Measurements from ENCODE around the gene GATM.

GATM gene

DNA sequence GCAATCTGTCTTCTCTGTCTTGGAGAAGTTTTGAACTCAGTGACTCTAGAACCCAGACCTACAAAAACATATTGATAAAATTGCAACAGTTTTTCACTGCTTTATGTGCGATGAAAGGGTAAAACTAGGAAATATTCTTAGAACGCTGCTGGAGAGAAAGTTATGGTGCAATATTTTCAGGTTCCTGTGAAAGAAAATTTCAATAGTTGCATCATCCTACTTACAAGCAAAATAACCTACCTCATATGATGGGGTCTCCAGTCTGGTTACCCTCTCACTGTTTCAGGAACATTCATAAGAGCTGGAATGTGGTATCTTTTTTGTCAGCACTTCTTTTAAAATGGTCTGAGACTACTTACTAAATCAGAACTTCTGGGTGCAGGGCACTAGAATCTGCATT is 27.1 kb downstream of the GATM start:
- TF ChIP-seq GATA1 (IDR thresholded peaks at IDR 0.05; ENCODE audit: low read depth, low read length) (no peak), POLR2A (IDR thresholded peaks at IDR 0.05; ENCODE audit: low read length) (no peak)
- DNase-seq, result no peak

- no peak for DNase-seq
- TF ChIP-seq POLR2A (IDR thresholded peaks at IDR 0.05; ENCODE audit: low read length) (no peak), GATA1 (IDR thresholded peaks at IDR 0.05; ENCODE audit: low read depth, low read length) (no peak)
These were observed 28.7 kb downstream of the GATM start for GRCh38 chr15:45349623-45350022.

- TF ChIP-seq POLR2A (IDR thresholded peaks at IDR 0.05; ENCODE audit: low read length), result no peak
- no peak for TF ChIP-seq GATA1 (IDR thresholded peaks at IDR 0.05; ENCODE audit: low read depth, low read length)
These were observed 30.4 kb downstream of the GATM start for GRCh38 chr15:45347989-45348388.

DNA sequence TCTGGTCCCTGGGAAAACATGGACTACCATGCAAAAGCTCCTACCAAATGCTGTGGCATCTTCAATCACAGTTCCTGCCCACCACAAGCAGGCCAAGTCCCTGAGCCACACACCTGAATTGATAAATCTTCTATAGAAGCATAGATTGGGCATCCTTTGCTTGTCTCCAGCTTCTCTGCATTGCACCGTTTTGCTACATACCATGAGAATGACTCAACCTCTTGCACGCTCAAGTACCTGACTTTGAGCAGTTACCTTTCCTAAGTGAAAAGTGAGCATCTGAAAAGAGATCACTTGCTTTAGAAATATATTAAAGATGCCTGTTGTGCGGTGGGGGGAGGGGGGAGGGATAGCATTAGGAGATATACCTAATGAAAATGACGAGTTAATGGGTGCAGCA is 31.3 kb downstream of the GATM start:
- TF ChIP-seq POLR2A (IDR thresholded peaks at IDR 0.05; ENCODE audit: low read length), result no peak
- no peak for TF ChIP-seq GATA1 (IDR thresholded peaks at IDR 0.05; ENCODE audit: low read depth, low read length)

More at GRCh38 chr15:45347989-45348388, 30.4 kb downstream of the GATM start:
- DNase-seq, result no peak

GRCh38 chr15:45346381-45346780 is 32.0 kb downstream of the GATM start:
- no peak for DNase-seq
- TF ChIP-seq GATA1 (IDR thresholded peaks at IDR 0.05; ENCODE audit: low read depth, low read length) (no peak), POLR2A (IDR thresholded peaks at IDR 0.05; ENCODE audit: low read length) (no peak)

More for the DNA sequence above, 31.3 kb downstream of the GATM start:
- no peak for DNase-seq

DNA sequence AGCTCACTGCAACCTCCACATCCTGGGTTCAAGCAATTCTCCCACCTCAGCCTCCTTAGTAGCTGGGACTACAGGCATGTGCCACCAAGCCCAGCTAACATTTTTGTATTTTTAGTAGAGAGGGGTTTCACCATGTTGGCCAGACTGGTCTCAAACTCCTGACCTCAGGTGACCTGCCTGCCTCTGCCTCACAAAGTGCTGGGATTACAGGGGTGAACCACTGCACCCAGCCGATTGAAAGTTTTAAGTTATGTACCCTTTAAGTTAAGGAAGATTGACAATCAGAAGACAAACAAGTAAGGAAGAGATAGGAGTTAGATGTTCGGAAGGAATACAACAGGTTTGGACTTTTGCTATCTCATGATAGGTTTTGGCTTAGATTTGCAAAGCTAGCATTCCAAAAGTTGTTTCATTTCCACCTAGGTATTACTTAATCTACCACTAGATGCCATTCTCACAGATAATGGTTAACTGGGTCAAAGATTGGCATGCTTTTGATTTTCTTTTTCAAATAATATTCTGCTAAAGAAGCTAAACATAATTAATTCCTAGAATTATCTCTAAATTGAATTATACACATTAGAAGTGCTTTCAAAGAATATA is 35.0 kb downstream of the GATM start:
- no peak for TF ChIP-seq GATA1 (IDR thresholded peaks at IDR 0.05; ENCODE audit: low read depth, low read length)
- TF ChIP-seq POLR2A (IDR thresholded peaks at IDR 0.05; ENCODE audit: low read length), result no peak
- no peak for DNase-seq

DNA sequence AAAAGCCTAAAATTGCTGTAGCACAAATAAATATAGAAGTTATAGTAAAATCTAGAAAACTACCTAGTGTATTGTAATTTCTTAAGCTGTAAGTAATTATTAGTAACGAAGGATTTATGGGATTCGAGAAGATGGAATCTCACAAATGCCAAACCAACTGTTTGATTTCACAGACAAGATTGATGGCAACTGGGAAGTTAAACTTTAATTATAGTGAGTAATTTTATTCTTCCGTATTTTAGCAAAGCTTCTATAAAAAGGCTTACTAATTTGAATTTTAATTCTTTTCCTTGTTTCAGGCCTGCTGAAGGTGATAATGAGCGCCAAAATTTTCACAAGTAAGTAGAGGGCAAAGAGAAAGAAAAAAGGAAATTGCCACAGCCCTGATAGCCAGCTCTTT is 36.6 kb downstream of the GATM start:
- TF ChIP-seq GATA1 (IDR thresholded peaks at IDR 0.05; ENCODE audit: low read depth, low read length) (no peak), POLR2A (IDR thresholded peaks at IDR 0.05; ENCODE audit: low read length) (no peak)

GRCh38 chr15:45340429-45340828 is 37.9 kb downstream of the GATM start:
- DNase-seq, result no peak
- TF ChIP-seq POLR2A (IDR thresholded peaks at IDR 0.05; ENCODE audit: low read length) (no peak), GATA1 (IDR thresholded peaks at IDR 0.05; ENCODE audit: low read depth, low read length) (no peak)

More for the DNA sequence above, 36.6 kb downstream of the GATM start:
- no peak for DNase-seq

GRCh38 chr15:45338417-45338816 is 39.9 kb downstream of the GATM start:
- peak in 1 of 2 experiments; percentile 13 for DNase-seq
- no peak for TF ChIP-seq POLR2A (IDR thresholded peaks at IDR 0.05; ENCODE audit: low read length)
- no peak for TF ChIP-seq GATA1 (IDR thresholded peaks at IDR 0.05; ENCODE audit: low read depth, low read length)

- DNase-seq, result no peak
These were observed 41.1 kb downstream of the GATM start for GRCh38 chr15:45337224-45337623.

DNA sequence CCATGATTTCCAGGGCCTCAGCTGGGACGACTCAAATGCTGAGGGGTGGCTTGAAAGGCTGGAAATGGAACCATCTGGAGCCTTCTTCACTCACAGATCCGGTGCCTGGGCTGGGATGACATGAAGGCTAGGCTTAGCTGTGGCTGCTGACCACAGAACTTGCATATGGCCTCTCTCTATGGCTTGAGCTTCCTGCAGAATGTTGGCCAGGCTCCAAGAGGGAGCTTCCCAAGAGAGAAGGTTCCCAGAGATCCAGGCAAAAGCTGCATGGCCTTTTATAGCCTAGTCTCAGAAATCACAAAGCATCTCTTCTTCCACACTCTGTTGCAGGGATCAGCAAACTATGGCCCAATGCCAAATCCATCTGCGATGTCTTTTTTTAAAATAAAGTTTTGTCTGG is 44.8 kb downstream of the GATM start:
- no peak for TF ChIP-seq POLR2A (IDR thresholded peaks at IDR 0.05; ENCODE audit: low read length)
- TF ChIP-seq GATA1 (IDR thresholded peaks at IDR 0.05; ENCODE audit: low read depth, low read length), result no peak
- no peak for DNase-seq

More at GRCh38 chr15:45337224-45337623, 41.1 kb downstream of the GATM start:
- TF ChIP-seq POLR2A (IDR thresholded peaks at IDR 0.05; ENCODE audit: low read length), result no peak
- no peak for TF ChIP-seq GATA1 (IDR thresholded peaks at IDR 0.05; ENCODE audit: low read depth, low read length)

DNA sequence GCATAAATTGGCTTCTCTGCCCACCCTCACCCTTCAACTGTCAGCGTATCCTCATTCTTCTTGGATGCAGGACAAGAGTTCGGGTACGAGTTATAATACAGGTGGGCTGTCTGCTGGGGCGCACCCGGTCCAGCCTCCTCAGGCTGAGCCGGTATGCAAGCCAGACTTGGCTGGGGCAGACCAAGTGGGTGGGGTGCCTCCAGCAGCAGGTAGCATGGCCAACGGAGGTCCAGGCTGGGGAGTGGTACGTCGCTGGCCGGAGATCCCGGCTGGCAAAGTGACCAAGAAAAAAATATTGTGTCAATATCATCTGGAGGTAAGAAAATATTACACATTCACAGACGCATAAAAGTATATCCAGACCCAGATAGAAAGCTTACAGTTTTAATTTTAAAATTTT is 45.6 kb downstream of the GATM start:
- no peak for DNase-seq
- TF ChIP-seq POLR2A (IDR thresholded peaks at IDR 0.05; ENCODE audit: low read length) (no peak), GATA1 (IDR thresholded peaks at IDR 0.05; ENCODE audit: low read depth, low read length) (no peak)

- DNase-seq, result no peak
- TF ChIP-seq GATA1 (IDR thresholded peaks at IDR 0.05; ENCODE audit: low read depth, low read length) (no peak), POLR2A (IDR thresholded peaks at IDR 0.05; ENCODE audit: low read length) (no peak)
These were observed 46.4 kb downstream of the GATM start for GRCh38 chr15:45331972-45332371.

DNA sequence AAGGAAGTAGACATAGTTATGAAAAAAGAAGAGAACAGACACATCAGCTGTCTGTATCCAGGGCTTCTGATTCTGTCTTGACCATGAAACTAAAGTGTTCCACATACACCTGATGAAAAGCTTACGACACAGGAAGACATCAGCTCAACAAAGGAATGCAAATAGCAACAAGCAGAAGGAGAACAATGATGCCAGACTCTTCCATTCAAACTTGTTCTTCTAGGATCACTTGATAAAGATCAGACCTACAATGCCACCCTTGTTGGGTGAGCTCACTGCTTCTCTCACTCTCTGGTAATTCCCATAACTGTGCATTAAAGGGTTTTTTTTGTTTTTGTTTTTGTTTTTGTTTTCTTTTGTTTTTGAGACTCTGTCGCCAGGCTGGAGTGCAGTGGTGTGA is 49.7 kb downstream of the GATM start:
- TF ChIP-seq GATA1 (IDR thresholded peaks at IDR 0.05; ENCODE audit: low read depth, low read length), result no peak
- TF ChIP-seq POLR2A (IDR thresholded peaks at IDR 0.05; ENCODE audit: low read length), result no peak
- DNase-seq, result no peak

DNA sequence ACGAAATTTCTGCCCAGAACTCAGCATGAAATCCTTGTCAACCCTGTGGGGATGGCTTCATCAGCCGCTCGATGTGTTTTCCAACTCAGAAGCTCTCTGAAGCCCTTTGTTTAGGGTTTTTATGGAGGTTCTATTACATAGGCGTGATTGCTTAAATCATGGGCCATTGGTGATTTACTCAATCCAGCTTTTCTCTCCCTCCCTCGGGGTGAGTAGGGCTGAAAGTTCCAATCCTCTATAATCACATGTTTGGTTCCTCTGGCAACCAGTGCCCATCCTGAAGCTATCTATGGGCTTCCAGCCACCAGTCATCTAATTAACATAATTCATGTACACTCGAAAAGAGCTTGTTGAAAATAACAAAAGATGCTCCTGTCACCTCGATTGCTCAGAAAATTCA is 51.6 kb downstream of the GATM start:
- TF ChIP-seq POLR2A (IDR thresholded peaks at IDR 0.05; ENCODE audit: low read length), result no peak
- TF ChIP-seq GATA1 (IDR thresholded peaks at IDR 0.05; ENCODE audit: low read depth, low read length), result no peak
- no peak for DNase-seq
